NB4 (cell line): Measurements from ENCODE around the gene TEX22.
"Not testable (repeated sequence)": the region's sequence is repeated elsewhere in the genome, so short reads cannot be mapped to it uniquely, and the experiment has no call there.

Experiments
- MYC ChIP-seq: IDR thresholded peaks from 2 replicates; pipeline ENCODE4 v1.6.1; 2011; ENCODE audit warnings: low read depth, low read length
- POLR2A ChIP-seq: IDR thresholded peaks from 2 replicates; pipeline ENCODE4 v1.6.1; 2011; ENCODE audit warnings: mild to moderate bottlenecking; ENCODE audit not compliant: insufficient read length; ENCODE audit errors: extremely low read depth
- TF ChIP-seq, protein P1 (sequence below): IDR thresholded peaks from one replicate; pipeline ENCODE4 v1.5.1; 2012; ENCODE audit warnings: low read depth, low read length
- TF ChIP-seq, protein P2 (sequence below): IDR thresholded peaks from 2 replicates; pipeline ENCODE4 v1.6.1; 2011; ENCODE audit warnings: low read depth, low read length

GRCh38 chr14:105361412-105361811 is 36.9 kb upstream of the TEX22 start:
- TF ChIP-seq, protein P1, sequence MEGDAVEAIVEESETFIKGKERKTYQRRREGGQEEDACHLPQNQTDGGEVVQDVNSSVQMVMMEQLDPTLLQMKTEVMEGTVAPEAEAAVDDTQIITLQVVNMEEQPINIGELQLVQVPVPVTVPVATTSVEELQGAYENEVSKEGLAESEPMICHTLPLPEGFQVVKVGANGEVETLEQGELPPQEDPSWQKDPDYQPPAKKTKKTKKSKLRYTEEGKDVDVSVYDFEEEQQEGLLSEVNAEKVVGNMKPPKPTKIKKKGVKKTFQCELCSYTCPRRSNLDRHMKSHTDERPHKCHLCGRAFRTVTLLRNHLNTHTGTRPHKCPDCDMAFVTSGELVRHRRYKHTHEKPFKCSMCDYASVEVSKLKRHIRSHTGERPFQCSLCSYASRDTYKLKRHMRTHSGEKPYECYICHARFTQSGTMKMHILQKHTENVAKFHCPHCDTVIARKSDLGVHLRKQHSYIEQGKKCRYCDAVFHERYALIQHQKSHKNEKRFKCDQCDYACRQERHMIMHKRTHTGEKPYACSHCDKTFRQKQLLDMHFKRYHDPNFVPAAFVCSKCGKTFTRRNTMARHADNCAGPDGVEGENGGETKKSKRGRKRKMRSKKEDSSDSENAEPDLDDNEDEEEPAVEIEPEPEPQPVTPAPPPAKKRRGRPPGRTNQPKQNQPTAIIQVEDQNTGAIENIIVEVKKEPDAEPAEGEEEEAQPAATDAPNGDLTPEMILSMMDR: not testable (repeated sequence)
- TF ChIP-seq POLR2A, MYC: not testable (repeated sequence)
- TF ChIP-seq, protein P2, sequence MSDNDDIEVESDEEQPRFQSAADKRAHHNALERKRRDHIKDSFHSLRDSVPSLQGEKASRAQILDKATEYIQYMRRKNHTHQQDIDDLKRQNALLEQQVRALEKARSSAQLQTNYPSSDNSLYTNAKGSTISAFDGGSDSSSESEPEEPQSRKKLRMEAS: not testable (repeated sequence)
